ENCODE measurements around the gene TPBGL. TPM values are rescaled to one million over a fixed set of nuclear protein-coding genes. Genes with fewer than 3 reads are reported as not detected.

The TPBGL gene
- total RNA-seq, 2 donors from 2014 or later = 0.26 to 0.40 TPM

GRCh38 chr11:75279273-75279672 is 38.7 kb downstream of the TPBGL start:
- Mint-ChIP-seq H3K27ac (no peak overlapping the region), H3K36me3 (ENCODE audit: low read depth) (no peaks in the 10 kb centered on the region), H3K27me3 (no peaks in the 10 kb centered on the region), H3K9me3 (no peaks in the 10 kb centered on the region), H3K4me1 (peaks cover 26% of the 10 kb centered on the region), H3K4me3 (no peak overlapping the region)
- ATAC-seq (replicated peaks) = no peak

GRCh38 chr11:75280227-75280701 is 39.7 kb downstream of the TPBGL start:
- Mint-ChIP-seq H3K4me1 (peaks cover 26% of the 10 kb centered on the region), H3K9me3 (no peaks in the 10 kb centered on the region), H3K36me3 (ENCODE audit: low read depth) (no peaks in the 10 kb centered on the region), H3K27ac (no peak overlapping the region), H3K4me3 (no peak overlapping the region), H3K27me3 (no peaks in the 10 kb centered on the region)
- peak; percentile 73 for ATAC-seq (replicated peaks)

- H3K9me3 Mint-ChIP-seq = no peaks in the 10 kb centered on the region
Observed at GRCh38 chr11:75280770-75281468, 40.3 kb downstream of the TPBGL start.

GRCh38 chr11:75281469-75282095 is 41.0 kb downstream of the TPBGL start:
- Mint-ChIP-seq H3K4me3 (no peak overlapping the region), H3K36me3 (ENCODE audit: low read depth) (no peaks in the 10 kb centered on the region), H3K27me3 (no peaks in the 10 kb centered on the region), H3K9me3 (no peaks in the 10 kb centered on the region), H3K4me1 (peaks cover 14% of the 10 kb centered on the region), H3K27ac (no peak overlapping the region)
- ATAC-seq (replicated peaks) = no peak

More at GRCh38 chr11:75280770-75281468, 40.3 kb downstream of the TPBGL start:
- ATAC-seq (replicated peaks) = no peak
- Mint-ChIP-seq H3K27ac (no peak overlapping the region), H3K27me3 (no peaks in the 10 kb centered on the region), H3K4me1 (peaks cover 21% of the 10 kb centered on the region), H3K36me3 (ENCODE audit: low read depth) (no peaks in the 10 kb centered on the region), H3K4me3 (no peak overlapping the region)

- Mint-ChIP-seq H3K4me1 (peaks cover 8% of the 10 kb centered on the region), H3K36me3 (ENCODE audit: low read depth) (peaks cover 5% of the 10 kb centered on the region)
Observed at GRCh38 chr11:75283391-75283931, 42.9 kb downstream of the TPBGL start.

GRCh38 chr11:75285776-75286360 is 45.3 kb downstream of the TPBGL start:
- H3K4me3 Mint-ChIP-seq = no peak overlapping the region
- peaks cover 5% of the 10 kb centered on the region for H3K36me3 Mint-ChIP-seq (ENCODE audit: low read depth)

More at GRCh38 chr11:75283391-75283931, 42.9 kb downstream of the TPBGL start:
- no peaks in the 10 kb centered on the region for H3K9me3 Mint-ChIP-seq
- no peaks in the 10 kb centered on the region for H3K27me3 Mint-ChIP-seq
- H3K27ac Mint-ChIP-seq = no peak overlapping the region
- H3K4me3 Mint-ChIP-seq = no peak overlapping the region
- ATAC-seq (replicated peaks) = no peak

GRCh38 chr11:75286826-75287465 is 46.4 kb downstream of the TPBGL start:
- no peak for ATAC-seq (replicated peaks)

More at GRCh38 chr11:75285776-75286360, 45.3 kb downstream of the TPBGL start:
- Mint-ChIP-seq H3K4me1 (no peaks in the 10 kb centered on the region), H3K9me3 (no peaks in the 10 kb centered on the region), H3K27ac (no peak overlapping the region), H3K27me3 (no peaks in the 10 kb centered on the region)
- no peak for ATAC-seq (replicated peaks)

GRCh38 chr11:75287579-75287978 is 47.0 kb downstream of the TPBGL start:
- no peaks in the 10 kb centered on the region for H3K4me1 Mint-ChIP-seq
- peaks cover 5% of the 10 kb centered on the region for H3K36me3 Mint-ChIP-seq (ENCODE audit: low read depth)
- H3K27ac Mint-ChIP-seq = no peak overlapping the region
- no peak overlapping the region for H3K4me3 Mint-ChIP-seq
- no peaks in the 10 kb centered on the region for H3K27me3 Mint-ChIP-seq
- no peaks in the 10 kb centered on the region for H3K9me3 Mint-ChIP-seq
- no peak for ATAC-seq (replicated peaks)

More at GRCh38 chr11:75286826-75287465, 46.4 kb downstream of the TPBGL start:
- H3K27me3 Mint-ChIP-seq = no peaks in the 10 kb centered on the region
- H3K9me3 Mint-ChIP-seq = no peaks in the 10 kb centered on the region
- H3K36me3 Mint-ChIP-seq (ENCODE audit: low read depth) = peaks cover 5% of the 10 kb centered on the region
- H3K27ac Mint-ChIP-seq = peak overlapping the region; percentile 58
- H3K4me3 Mint-ChIP-seq = no peak overlapping the region
- H3K4me1 Mint-ChIP-seq = no peaks in the 10 kb centered on the region

GRCh38 chr11:75289511-75289760 is 48.9 kb downstream of the TPBGL start:
- no peaks in the 10 kb centered on the region for H3K4me1 Mint-ChIP-seq
- no peak overlapping the region for H3K27ac Mint-ChIP-seq
- H3K27me3 Mint-ChIP-seq = no peaks in the 10 kb centered on the region
- no peak overlapping the region for H3K4me3 Mint-ChIP-seq
- no peaks in the 10 kb centered on the region for H3K9me3 Mint-ChIP-seq
- H3K36me3 Mint-ChIP-seq (ENCODE audit: low read depth) = peaks cover 5% of the 10 kb centered on the region
- ATAC-seq (replicated peaks) = no peak

- H3K27me3 Mint-ChIP-seq = no peaks in the 10 kb centered on the region
- H3K4me3 Mint-ChIP-seq = no peak overlapping the region
- H3K27ac Mint-ChIP-seq = peak overlapping the region; percentile 7
- no peak for ATAC-seq (replicated peaks)
- no peaks in the 10 kb centered on the region for H3K9me3 Mint-ChIP-seq
- peaks cover 5% of the 10 kb centered on the region for H3K36me3 Mint-ChIP-seq (ENCODE audit: low read depth)
- H3K4me1 Mint-ChIP-seq = no peaks in the 10 kb centered on the region
Observed at GRCh38 chr11:75289919-75290318, 49.3 kb downstream of the TPBGL start.

- Mint-ChIP-seq H3K36me3 (ENCODE audit: low read depth) (peaks cover 5% of the 10 kb centered on the region), H3K9me3 (no peaks in the 10 kb centered on the region), H3K4me3 (no peak overlapping the region), H3K4me1 (no peaks in the 10 kb centered on the region), H3K27ac (peak overlapping the region; percentile 82), H3K27me3 (no peaks in the 10 kb centered on the region)
- ATAC-seq (replicated peaks) = no peak
Observed at GRCh38 chr11:75291741-75292140, 51.2 kb downstream of the TPBGL start.

GRCh38 chr11:75292943-75293342 is 52.4 kb downstream of the TPBGL start:
- H3K9me3 Mint-ChIP-seq = no peaks in the 10 kb centered on the region
- no peak for ATAC-seq (replicated peaks)
- H3K27me3 Mint-ChIP-seq = no peaks in the 10 kb centered on the region
- H3K36me3 Mint-ChIP-seq (ENCODE audit: low read depth) = no peaks in the 10 kb centered on the region
- H3K4me1 Mint-ChIP-seq = no peaks in the 10 kb centered on the region
- no peak overlapping the region for H3K27ac Mint-ChIP-seq
- H3K4me3 Mint-ChIP-seq = no peak overlapping the region
